SKM-1 (cell line): ENCODE results near the gene MAPRE3.
A peak's percentile ranks its signal among the peaks of the same experiment; 100 is the strongest.

Source experiments
- DNase-seq: peaks from one replicate; lab custom pipeline; 2025; ENCODE audit not compliant: unreplicated experiment; lab: John Stamatoyannopoulos, UW

The MAPRE3 gene

GRCh38 chr2:27038631-27039339, 68.3 kb downstream of the MAPRE3 start:
- no peak for DNase-seq

GRCh38 chr2:27039426-27039825, 69.0 kb downstream of the MAPRE3 start:
- DNase-seq, result no peak

- no peak for DNase-seq
Observed at GRCh38 chr2:27039871-27040270, 69.4 kb downstream of the MAPRE3 start.

- DNase-seq, result no peak
Observed at GRCh38 chr2:27040282-27040681, 69.8 kb downstream of the MAPRE3 start.

GRCh38 chr2:27041752-27042151, 71.3 kb downstream of the MAPRE3 start:
- DNase-seq, result no peak

GRCh38 chr2:27042159-27042661, 71.8 kb downstream of the MAPRE3 start:
- DNase-seq, result no peak

GRCh38 chr2:27042985-27043634, 72.7 kb downstream of the MAPRE3 start:
- DNase-seq, result no peak

- DNase-seq, result no peak
Observed at GRCh38 chr2:27049422-27050280, 79.2 kb downstream of the MAPRE3 start.

- DNase-seq, result peak; percentile 96
Observed at GRCh38 chr2:27050281-27050995, 80.0 kb downstream of the MAPRE3 start.

GRCh38 chr2:27050996-27051901, 80.8 kb downstream of the MAPRE3 start, which contains the start of gene AGBL5:
Gene AGBL5, plus strand, starts transcription at chr2:27051668. Its CDS starts 1,291 bp downstream, at chr2:27052959.
- DNase-seq, result peak; percentile 86

- DNase-seq, result no peak
Observed at GRCh38 chr2:27051902-27052645, 81.6 kb downstream of the MAPRE3 start.

GRCh38 chr2:27053321-27053720, 82.9 kb downstream of the MAPRE3 start:
- no peak for DNase-seq

GRCh38 chr2:27053776-27054175, 83.3 kb downstream of the MAPRE3 start:
- no peak for DNase-seq

- DNase-seq, result no peak
Observed at GRCh38 chr2:27054721-27055120, 84.3 kb downstream of the MAPRE3 start.

- DNase-seq, result no peak
Observed at GRCh38 chr2:27057184-27057583, 86.7 kb downstream of the MAPRE3 start.

GRCh38 chr2:27058210-27058609, 87.8 kb downstream of the MAPRE3 start:
- DNase-seq, result no peak

GRCh38 chr2:27059141-27059820, 88.8 kb downstream of the MAPRE3 start:
- no peak for DNase-seq

- no peak for DNase-seq
Observed at GRCh38 chr2:27060323-27060722, 89.9 kb downstream of the MAPRE3 start.

- no peak for DNase-seq
Observed at GRCh38 chr2:27065128-27065527, 94.7 kb downstream of the MAPRE3 start.
